Measurements from ENCODE around the gene SLC25A23.
A peak's percentile ranks its signal among the peaks of the same experiment; 100 is the strongest.

SLC25A23 gene

GRCh38 chr19:6393983-6394412, 65.6 kb downstream of the SLC25A23 start:
- no peak for DNase-seq

GRCh38 chr19:6393074-6393982, 66.3 kb downstream of the SLC25A23 start, which contains the start of gene GTF2F1:
Gene GTF2F1, minus strand, starts transcription at chr19:6393164. Its CDS starts 169 bp downstream, at chr19:6392995.
- peak; percentile 96 for DNase-seq

DNA sequence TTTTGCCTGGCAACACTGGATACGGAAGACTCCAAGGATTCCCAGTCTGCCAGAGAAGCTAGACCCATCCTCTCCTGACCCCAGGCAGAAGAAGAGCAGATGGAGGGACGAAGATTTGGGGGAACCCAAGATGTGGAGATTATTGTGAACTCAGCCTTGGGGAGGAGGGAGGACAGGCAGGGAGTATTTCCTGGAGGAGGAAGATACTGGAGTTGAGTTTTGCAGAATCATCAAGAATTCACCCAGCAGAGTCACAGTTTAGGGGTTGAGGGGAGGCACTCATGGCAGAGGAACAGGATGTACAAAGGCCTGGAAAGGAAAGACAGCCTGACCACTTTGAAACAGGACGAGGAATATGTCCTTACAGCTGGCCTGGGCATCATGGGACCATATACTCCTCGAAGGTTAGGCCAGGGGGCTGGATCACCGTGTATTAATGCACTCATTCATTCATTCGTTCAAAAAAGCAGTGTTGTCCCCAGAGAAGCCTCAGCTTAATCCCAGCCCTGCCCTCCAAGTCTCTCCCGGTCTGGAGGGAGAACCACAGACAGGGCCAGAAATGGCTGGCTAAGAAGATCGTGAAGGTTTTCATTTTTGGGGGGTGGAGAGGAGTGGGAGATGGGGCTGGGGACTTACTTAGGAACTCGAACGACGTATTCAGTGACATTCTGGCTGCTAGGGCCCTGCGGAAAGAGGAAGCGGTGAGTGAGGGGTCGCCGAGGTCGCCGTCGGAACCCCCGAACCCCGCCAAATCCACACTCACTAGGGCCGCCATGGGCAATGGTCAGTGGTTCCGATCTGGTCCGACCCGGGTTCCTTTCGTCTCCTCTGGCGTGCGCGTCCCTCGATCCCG, 67.1 kb downstream of the SLC25A23 start:
- DNase-seq, result no peak

Measured in NK-92 treated with Interleukin-12 subunit alpha and Interleukin-12 subunit beta, amount 100 ng/mL, for 24 hours (cell line).